H1 (cell line): Measurements from ENCODE around the gene C19orf12.

Experiments used
- CHD2 ChIP-seq: IDR thresholded peaks from 2 replicates; pipeline ENCODE4 v1.6.1; 2012; ENCODE audit warnings: low read length, improper control_type of control experiment
- EZH2 ChIP-seq: fragments of 200-600 bp; sonication (generic); IDR thresholded peaks from 2 replicates; pipeline ENCODE4 v1.7.1; 2012; ENCODE audit warnings: low read depth, mild to moderate bottlenecking, moderate library complexity, low read length, inconsistent platforms; ENCODE audit not compliant: severe bottlenecking
- JUND ChIP-seq: IDR thresholded peaks from 2 replicates; pipeline ENCODE4 v1.6.1; 2011; ENCODE audit warnings: mild to moderate bottlenecking, improper control_type of control experiment, low read length

- TF ChIP-seq EZH2 = no peak
- no peak for TF ChIP-seq CHD2
- TF ChIP-seq JUND = no peak
These were observed 12.1 kb downstream of the C19orf12 start for GRCh38 chr19:29702963-29703320.
